NCI-H187 treated with DMSO at 0.1 percent for 48 hours (cell line): ENCODE measurements around the gene CRYBB3.

Experiments
- DNase-seq: peaks from one replicate; lab custom pipeline; 2025; lab: John Stamatoyannopoulos, UW

Gene CRYBB3

DNA sequence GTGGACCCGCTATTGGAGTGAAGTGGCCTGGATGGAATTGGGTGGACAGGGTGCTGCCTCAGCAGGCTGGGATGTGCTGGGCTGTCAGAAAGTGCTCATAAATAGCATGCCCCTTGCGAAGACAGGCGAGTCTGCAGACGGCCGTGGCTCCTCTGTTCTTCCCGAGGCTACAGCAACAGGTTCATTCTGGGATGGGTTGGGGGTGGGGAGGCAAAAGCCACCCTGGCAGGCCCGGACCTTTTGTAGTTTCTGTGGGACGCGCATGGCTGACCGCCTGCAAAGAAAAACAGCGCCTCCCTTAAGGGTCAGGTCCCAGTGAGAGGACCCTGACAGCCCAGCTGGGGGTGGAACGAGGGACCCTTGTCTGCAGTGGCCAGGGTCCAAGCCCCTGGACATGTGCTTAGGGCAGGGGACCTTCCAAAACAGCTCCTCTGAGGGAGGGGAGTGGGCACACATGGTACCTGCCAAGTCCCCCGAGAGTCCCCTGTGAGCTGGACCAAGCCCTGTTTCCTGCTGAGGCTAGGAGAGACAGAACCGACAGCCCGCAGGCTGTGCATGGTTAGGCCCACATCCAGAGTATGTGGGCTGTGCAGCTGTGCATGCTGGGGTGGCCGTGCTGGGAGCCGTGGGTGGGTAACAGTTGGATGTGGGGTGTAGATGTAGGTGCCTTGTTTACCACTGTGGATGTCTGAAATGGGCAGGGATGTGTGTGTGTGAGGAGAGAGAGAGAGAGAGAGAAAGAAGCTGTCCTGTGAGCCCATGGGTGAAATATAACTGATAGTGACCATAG is at the start of gene CRYBB3:
Gene CRYBB3, plus strand, starts transcription at position 128 of the 790 bp plus-strand sequence. CDS start 1,539 bp downstream, outside the sequence.
- no peak for DNase-seq

DNA sequence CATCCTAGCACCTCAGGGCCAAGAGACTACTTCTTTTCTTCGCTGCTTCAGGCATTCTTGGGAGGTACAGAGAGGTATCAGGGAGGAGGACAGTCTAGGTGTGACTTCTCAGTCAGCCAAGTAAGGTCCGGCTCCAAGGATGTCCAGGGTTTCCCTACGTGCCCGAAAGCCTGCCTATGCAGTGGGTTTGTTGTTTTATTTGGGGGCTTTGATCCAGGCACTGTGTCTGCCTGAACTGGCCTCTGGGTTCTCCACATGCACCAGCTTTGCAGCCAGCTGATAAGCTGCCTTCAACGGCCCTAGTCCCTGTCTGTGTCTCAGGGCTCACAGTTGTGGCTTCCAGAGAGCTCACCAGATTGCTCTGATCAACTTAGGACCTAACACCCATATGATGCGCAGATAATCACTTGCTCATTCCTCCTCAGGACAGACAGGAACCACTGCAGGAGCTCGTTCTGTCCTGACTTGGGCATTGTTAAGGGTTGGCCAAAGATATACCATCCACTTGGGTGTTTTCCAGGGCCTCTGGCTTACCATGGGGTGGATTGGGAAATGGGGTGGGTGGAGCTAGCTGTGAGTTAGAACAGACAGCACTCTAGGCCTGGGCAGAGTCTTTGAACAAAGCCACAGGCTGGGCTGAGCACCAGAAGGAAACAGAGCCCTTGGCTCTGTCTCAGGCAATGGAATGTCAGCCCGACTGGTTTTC is 45.5 kb upstream of the CRYBB3 start:
- DNase-seq: no peak

DNA sequence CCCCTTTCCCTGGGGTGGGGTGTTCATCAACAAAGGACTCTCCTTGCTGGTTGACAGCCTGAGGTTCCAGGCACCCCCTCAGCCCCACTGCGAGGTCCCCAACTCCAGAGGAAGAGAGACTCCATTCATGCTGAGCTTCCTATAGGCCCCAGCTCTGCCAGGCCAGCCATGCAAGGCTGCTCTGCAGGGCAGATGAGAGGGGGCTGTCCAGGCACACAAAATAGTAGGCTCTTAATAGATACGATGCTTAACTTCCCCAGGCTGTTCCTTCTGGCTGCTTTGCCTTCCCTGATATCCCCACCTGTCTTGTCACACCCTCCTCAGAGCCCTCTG is 45.0 kb upstream of the CRYBB3 start:
- no peak for DNase-seq

DNA sequence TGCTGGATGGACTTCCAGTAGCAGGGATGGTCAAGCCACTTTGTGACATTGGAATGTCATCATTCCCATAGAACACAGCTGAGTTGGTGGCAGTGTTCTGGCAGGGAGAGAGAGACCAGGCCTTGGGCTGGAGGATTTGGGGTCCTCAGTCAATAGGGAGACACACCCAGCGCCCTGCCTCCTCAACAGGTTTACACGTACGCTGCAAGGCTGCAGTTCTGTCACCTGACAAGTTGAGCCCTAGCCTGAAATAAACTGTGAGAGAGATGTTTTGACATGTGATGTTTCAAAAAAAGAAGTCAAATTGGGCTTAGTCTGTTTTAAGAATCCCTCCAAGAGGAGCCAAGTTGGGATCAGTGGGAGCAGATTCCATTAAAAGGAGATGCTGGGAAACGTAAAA is 42.9 kb upstream of the CRYBB3 start:
- no peak for DNase-seq

DNA sequence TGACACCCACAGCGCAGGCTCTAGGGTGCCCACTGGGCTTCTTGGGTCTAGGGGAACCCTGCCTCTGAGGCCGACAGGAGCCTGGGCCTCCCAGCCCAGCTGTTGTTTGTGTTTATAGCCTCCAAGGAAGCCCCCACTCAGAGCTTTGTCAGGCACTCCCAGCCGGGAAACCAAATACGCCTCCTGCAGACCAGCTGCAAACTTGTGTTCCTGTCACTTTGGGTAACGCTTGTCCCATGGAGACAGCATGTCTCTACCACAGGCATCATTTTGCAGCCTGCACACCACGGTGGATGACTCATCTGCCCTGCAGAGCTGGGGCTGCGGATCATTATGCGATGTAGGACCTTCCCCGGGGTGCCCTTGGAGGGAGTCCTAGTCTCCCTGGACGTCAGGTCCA is 40.6 kb upstream of the CRYBB3 start:
- no peak for DNase-seq

DNA sequence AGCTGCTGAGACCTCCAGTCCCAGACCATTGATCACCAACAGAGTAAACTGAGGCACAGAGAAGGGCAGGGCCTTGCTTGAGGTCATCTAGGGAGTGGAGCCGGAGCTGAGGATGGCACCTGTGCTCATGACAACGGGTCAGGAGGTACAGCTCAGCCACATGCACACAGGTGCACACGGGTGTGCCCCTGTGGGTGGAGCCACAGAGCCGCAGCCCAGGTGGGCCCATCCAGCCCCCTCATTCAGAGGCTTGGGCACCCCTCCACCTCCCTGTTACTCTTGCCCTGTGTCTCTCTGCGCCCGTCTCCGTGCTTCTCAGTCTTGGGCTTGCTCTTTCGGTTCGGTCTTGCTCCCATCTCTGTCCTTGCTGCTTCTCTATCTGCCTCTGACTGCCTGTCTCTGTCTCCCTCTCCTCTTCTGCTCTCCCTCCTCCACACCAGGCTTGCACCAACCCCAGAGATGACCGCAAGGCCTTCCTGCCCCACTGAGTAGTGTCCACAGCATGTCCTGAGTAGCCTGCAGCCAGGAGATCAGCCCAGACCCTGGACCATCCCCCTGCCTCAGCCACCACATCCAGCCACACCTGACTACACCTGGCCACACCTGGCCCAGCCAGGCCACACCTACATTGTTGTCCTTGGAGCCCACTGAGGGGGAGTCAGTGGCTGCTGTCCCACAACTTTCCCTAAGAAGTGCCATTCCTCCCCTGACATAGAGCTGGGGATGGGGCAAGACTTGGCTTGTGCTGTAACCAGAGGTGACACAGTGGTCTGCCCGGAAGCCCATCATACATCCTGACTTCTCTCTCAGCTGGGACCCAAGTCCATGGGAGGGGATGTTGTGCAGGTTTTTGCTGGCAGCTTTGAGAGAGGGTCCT is 39.3 kb upstream of the CRYBB3 start:
- DNase-seq: no peak

DNA sequence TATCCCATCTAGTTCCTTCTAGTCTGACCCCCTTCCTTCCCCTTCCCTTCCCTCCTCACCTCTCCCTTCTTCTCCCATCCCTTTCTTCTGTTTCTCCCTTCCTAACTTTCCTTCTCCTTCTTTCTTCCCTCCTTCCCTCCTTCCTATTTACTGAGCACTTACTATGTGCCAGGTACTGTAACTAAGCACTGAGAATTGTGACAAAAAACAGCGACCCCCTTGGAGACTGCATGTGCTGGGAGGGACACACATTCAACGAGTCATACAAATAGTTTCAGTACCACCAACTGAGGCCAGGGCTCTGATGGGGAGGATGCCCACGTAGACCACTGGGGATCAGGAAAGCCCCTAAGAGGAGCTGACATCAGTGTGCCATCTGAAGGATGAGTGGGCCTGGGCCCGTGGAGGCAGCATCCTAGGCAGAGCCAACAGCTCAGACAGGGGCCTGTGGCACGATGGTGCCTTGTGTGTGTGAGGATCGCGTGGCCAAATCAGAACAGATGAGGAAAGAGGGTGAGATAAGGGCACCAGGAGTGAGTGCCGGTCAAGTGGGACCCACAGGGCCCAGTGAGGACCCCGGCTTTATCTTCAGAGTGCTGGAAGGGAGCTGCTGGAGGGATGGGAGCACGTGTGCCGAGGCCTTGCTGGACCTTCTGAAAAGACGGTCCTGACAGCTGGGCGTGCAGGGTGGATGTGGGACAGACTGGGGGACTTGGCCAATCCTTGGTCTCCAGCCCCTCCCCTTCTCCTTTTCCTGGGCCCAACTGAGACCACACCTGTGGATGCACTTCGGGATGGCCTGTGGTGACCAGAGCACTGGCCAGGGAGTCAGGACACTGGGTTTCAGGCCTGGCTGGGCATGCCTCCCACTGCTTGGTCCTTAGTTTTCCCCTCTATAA is 38.4 kb upstream of the CRYBB3 start:
- DNase-seq: no peak

DNA sequence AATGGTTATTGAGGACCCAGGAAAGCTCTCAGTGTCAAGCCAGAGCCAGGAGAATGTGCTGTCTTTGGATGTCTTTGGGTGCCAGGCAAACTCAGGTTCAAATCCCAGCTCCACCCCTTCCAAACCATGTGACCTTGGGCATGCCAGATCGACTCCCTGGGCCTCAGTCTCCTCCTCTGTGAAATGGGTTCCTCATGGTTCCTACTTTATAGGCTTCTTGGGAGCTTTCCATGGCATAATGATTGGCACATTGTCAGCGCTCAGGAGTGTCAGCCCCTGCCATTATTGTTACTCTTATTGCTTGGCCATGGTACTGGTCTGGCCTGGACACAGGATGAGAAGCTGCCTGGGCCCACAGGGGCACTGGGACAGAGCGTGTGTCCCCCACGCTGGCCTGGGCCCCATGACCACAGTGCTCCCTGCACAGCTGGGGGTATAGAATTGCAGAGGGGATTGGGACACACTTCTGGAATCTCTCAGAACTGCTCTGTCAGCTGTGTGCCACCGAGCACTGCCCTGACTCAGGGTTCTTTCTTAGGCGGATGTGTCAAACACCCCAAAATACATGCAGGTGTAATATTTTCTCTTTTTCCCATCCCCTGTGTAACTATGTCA is 37.6 kb upstream of the CRYBB3 start:
- DNase-seq: no peak

DNA sequence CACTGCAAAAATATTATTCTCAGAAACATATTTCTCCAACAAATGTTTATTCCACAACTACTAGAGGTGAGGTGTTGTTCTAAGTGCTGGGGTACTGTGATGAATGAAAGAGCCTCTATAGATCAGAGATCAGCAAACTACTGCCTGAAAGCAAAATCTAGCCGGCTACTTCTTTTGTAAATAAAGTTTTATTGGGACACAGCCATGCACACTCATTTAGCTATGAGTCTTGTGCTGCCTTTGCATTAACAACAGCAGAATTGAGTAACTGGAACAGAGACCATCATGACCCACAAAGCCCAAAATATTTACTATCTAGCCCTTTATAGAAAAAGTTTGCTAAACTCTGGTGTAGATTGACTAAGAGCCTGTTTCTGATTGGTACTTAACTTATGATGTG is 37.1 kb upstream of the CRYBB3 start:
- no peak for DNase-seq

DNA sequence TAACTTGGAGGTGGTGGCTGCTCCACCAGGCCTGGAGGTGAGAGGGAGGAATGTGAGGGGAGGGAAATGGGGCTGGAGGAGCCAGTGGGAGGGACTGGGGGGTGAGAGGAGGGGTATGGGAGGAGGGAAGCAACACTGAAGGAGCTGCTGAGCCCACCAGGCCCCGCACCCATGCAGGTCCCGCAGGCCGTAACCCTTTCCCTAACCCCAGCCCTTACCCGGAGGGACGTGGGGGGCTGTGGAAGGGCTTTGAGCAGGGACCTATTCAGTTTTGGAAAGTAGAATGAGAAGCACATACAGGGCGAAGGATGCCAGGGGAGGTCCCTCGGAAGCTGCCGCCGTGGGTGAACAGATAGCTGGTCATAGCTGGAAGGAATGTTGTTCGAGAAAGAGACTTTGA is 33.9 kb upstream of the CRYBB3 start:
- no peak for DNase-seq

DNA sequence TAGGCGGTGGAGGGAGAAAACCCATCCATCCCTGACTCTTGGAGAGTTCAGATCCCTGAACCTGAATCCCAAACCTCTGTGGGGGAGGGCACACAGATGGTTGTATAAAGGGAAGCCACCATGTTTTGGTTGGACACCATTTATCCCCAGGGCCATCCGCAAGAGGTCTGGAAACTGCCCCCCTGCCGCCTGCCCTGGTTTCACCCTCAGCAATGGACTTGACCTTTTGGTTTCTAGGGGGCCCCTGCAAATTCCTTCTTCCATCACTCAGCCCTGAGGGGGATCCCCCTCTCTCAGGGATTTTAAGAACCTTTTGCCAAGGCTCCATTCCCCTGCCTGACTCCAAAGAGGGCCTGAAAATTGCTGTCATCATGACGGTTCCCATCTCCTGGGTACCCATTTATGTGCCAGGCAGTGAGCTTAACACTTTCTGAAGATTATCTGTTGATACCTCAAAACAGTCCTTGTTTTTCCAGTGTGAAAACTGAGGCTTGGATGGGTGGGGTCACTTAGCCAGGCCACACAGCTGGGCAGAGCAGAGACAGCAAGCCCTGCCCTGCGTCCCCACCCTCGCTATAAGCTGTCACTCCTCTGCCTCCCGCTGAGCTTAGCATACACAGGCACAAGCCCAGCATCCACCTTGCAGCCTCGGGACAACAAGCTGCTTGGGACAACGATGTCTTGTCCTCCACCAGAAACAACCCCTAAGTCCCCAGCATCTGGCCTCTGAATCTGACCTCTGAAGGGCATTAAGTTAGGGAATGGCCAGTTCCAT is 33.2 kb upstream of the CRYBB3 start:
- DNase-seq: no peak

DNA sequence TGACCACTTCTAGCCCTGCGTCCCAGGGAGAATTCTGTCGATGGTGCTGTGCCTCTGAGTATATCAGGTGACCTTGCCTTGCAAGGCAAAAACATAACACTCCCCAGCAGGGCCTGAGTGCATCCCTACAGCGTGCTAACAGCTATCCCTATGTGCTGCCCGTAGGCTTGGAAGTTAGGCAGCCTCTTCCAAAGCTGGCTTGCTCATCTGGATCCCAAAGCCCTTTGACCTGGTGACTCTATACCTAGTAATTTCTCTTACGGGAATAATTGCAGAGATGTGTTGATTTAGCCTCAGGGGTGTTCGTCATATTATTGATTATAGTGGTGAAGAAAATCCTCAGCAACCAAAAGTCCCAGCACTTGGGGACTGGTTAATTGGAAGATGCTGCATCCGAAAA is 32.6 kb upstream of the CRYBB3 start:
- DNase-seq: no peak

DNA sequence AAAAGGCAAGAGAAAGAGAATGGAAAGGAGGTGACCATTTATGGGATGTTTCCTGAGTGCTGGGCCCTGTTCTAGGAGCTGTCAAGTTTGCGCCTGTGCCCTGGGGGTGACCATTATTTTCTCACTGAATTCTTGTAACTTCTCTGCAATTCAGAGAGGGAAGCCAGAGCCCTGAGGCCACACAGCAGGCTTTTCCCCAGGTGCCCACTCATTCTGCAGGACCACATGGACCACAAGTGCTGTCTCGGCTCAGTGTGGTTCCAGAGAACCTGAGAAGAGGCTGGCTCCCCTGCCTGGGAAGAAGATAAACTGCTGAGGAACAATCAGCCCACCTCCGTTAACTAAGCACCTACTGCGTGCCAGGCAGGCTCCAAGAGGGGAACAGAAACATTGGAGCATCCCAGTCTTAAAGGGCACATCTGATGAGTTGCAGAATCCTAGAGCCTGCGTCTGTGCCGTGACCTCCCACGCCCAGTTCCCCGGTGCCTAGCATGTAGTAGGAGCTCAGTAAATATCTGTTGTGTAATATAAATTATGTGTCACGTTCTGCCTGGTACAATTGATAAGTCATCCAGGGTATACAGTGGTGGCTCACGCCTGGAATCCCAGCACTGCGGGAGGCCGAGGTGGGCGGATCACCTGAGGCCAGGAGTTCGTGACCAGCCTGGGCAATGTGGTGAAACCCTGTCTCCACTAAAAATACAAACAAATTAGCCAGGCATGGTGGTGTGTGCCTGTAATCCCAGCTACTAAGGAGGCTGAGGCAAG is 31.6 kb upstream of the CRYBB3 start:
- DNase-seq: no peak

DNA sequence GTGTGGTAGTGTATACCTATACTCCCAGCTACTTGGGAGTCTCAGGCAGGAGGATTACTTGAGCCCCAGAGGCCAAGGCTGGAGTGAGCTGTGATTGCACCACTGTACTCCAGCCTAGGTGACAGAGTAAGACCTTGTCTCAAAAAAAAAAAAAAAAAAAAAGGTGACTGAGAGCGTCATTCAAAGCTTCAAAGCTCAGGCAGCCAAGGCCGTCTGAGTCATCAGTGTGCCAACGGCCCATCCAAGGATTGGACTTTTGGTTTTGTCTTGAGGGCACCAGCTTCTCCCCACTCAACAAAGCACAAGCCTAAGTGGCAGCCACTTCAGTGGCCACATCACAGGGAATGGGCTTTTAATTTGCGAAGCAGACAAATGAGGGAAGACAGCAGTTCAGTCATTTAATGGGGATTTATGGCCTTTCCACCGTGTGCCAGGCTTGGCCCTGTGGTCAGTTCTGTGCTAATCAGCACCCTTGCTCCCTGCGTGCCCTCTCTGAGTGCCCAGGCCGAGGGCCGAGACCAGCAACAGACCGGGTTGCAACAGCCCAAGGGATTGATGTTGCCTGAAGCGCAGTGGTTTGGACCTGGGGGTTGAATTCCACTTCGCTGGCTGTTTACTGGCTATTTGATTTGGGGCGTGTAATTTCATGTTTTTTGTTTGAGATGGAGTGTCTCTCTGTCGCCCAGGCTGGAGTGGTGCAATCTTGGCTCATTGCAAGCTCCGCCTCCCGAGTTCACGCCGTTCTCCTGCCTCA is 30.2 kb upstream of the CRYBB3 start:
- no peak for DNase-seq

DNA sequence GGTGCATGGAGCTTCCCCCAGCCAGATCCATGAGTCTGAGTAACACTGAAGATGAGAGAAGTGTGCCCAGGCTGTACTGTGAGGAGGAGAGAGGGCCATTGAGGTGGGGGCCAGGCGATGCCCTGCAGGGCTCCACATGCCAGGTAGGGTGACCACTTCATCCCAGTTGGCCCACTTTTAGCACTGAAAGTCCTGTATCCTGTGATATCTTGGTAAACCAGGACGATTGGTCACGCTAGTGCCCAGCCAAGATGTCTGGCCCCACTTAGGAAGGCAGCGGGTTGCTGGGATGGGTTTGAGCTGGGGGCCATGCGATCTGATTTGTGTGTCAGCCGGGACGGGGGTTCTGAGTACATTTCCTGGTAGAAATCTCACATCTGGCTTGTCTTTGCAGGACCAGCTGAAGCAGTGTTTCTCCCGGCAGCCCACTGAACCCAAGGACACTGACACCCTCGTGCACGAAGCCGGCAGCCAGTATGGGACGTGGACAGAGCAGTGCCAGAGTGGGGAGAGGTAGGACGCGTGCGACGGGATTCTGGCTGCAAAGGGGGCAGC is 29.2 kb upstream of the CRYBB3 start:
- no peak for DNase-seq

DNA sequence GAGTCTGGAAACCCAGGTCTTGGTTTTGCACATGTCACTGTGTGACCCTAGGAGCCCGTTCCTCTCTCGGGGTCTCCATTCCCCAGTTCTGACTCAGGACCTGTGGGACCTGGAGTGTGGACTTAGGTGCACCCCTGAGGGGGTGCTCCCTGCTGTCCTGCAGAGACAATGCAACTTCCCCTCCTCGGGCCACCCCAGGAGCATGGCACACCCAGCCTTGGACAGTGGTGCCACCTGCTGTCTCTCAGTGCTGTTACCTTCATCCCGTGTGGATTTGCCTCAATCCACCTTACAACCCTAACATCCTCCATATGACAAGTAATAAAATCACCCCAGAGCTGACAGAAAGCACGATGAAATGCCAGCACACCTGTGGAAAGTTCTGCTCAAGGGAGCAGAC is 27.5 kb upstream of the CRYBB3 start:
- no peak for DNase-seq

DNA sequence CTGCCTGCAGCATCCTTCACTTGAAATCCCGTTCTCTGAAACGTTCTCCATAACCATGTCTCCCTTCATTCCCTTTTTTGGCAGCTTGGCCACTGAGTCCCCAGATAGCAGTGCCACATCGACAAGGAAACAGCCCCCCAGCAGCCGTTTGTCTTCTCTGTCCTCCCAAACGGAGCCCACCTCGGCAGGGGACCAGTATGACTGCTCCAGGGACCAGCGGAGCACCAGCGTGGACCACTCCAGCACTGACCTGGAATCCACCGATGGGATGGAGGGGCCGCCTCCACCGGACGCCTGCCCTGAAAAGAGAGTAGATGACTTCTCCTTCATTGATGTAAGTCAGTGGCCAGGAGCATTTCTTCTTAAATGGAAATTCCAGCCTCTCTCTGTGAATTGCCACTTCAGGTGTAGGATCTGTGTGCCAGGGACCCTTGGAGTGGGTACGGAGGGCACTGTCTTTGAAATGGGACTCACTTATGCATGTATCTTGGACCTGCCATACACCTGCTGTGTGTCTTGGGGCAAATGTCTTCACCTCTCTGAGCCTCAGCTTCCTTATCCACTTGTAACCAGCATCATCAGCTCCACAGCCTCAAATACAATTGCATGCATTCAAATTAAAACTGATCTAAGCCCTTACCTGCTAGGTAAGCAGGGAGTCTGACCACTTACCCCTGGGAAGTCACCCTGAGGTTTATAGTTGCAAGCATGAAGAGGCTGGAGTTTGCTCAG is 25.3 kb upstream of the CRYBB3 start:
- no peak for DNase-seq

DNA sequence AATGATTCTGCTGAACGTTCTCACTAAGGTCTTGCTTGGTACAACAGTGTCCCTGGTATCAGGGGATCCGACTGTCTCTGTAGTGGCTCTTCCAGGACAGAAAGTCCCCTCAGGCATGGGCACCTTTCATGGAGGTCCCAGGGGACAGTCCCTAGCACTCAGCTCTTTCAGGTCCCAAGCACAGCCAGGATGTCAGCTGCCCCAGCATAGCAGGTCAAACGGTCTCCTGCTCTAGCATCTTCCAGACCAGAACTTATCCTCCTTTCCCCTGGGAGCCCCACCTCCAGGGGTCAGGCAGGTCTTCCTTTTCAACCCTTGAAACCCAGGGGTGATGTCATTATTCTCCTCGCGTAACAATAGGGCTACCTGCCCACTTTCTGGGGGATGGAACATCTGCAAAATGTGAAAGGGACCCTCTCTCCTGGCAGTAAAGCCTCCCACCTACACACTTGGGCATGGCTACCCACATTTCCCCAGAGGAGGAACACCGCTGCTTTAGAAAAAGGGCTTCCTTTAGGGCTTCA is 24.7 kb upstream of the CRYBB3 start:
- DNase-seq: no peak
